H9 (cell line): ENCODE results near the gene KIZ. TPM values are rescaled to one million over a fixed set of nuclear protein-coding genes. Genes with fewer than 3 reads are reported as not detected.

Experiments used
- DNase-seq: peaks from one replicate; pipeline ENCODE4 v3.0.0-alpha.2; 2017
- H2AFZ ChIP-seq: one replicate; pipeline ENCODE4 v1.6.1; 2013; ENCODE audit warnings: mild to moderate bottlenecking, low read length, control low read depth, moderate library complexity
- H2AK5ac ChIP-seq: 2 replicates; pipeline ENCODE4 v1.6.1; 2013; ENCODE audit warnings: low read length, control low read depth, mixed read lengths; ENCODE audit not compliant: insufficient read length
- H2BK120ac ChIP-seq: one replicate; pipeline ENCODE4 v1.6.1; 2013; ENCODE audit warnings: low read depth, mild to moderate bottlenecking, low read length, control low read depth, inconsistent platforms; ENCODE audit not compliant: poor library complexity, severe bottlenecking
- H2BK12ac ChIP-seq: 2 replicates; pipeline ENCODE4 v1.6.1; 2013; ENCODE audit warnings: low read length, control low read depth, mixed read lengths, low read depth; ENCODE audit not compliant: insufficient read length
- H2BK15ac ChIP-seq: 2 replicates; pipeline ENCODE4 v1.6.1; 2013; ENCODE audit warnings: low read depth, low read length, control low read depth
- H2BK20ac ChIP-seq: one replicate; pipeline ENCODE4 v1.6.1; 2013; ENCODE audit warnings: low read depth, mild to moderate bottlenecking, low read length, control low read depth, inconsistent platforms; ENCODE audit not compliant: poor library complexity, severe bottlenecking
- H2BK5ac ChIP-seq: 2 replicates; pipeline ENCODE4 v1.6.1; 2013; ENCODE audit warnings: low read length, control low read depth, mixed read lengths; ENCODE audit not compliant: insufficient read length
- H3K14ac ChIP-seq: 2 replicates; pipeline ENCODE4 v1.6.1; 2013; ENCODE audit warnings: low read length, control low read depth; ENCODE audit not compliant: insufficient read depth
- H3K18ac ChIP-seq: 2 replicates; pipeline ENCODE4 v1.6.1; 2013; ENCODE audit warnings: low read depth, mild to moderate bottlenecking, mixed read lengths, low read length, control low read depth; ENCODE audit not compliant: insufficient read length
- H3K23ac ChIP-seq: 2 replicates; pipeline ENCODE4 v1.6.1; 2013; ENCODE audit warnings: low read length, control low read depth, mixed read lengths, low read depth; ENCODE audit not compliant: insufficient read length
- H3K23me2 ChIP-seq: 2 replicates; pipeline ENCODE4 v1.6.1; 2013; ENCODE audit warnings: low read depth, mild to moderate bottlenecking, mixed read lengths, low read length, control low read depth; ENCODE audit not compliant: insufficient read length, poor library complexity, severe bottlenecking
- H3K27ac ChIP-seq: 2 replicates; pipeline ENCODE4 v1.5.1; 2013; ENCODE audit warnings: low read length, control low read depth, mixed read lengths, low read depth; ENCODE audit not compliant: insufficient read length
- H3K27me3 ChIP-seq: 2 replicates; pipeline ENCODE4 v1.6.1; 2013; ENCODE audit warnings: low read length, control low read depth, inconsistent platforms; ENCODE audit not compliant: insufficient read depth
- H3K4ac ChIP-seq: 2 replicates; pipeline ENCODE4 v1.6.1; 2013; ENCODE audit warnings: low read depth, mild to moderate bottlenecking, control low read depth, inconsistent platforms, low read length, moderate library complexity
- H3K4me1 ChIP-seq: 2 replicates; pipeline ENCODE4 v1.6.1; 2013; ENCODE audit warnings: low read length, control low read depth, inconsistent platforms; ENCODE audit not compliant: insufficient read depth
- H3K4me2 ChIP-seq: 2 replicates; pipeline ENCODE4 v1.6.1; 2013; ENCODE audit warnings: low read length, control low read depth, mixed read lengths; ENCODE audit not compliant: insufficient read length, insufficient read depth
- H3K56ac ChIP-seq: 2 replicates; pipeline ENCODE4 v1.6.1; 2013; ENCODE audit warnings: low read depth, mild to moderate bottlenecking, mixed read lengths, low read length, control low read depth; ENCODE audit not compliant: insufficient read length
- H3K79me1 ChIP-seq: 2 replicates; pipeline ENCODE4 v1.6.1; 2013; ENCODE audit warnings: low read depth, mild to moderate bottlenecking, moderate library complexity, low read length, control low read depth, inconsistent platforms; ENCODE audit not compliant: insufficient read depth, poor library complexity, severe bottlenecking
- H3K79me2 ChIP-seq: 2 replicates; pipeline ENCODE4 v1.6.1; 2013; ENCODE audit warnings: low read length, control low read depth, inconsistent platforms; ENCODE audit not compliant: insufficient read depth
- H3K9ac ChIP-seq: 2 replicates; pipeline ENCODE4 v1.6.1; 2013; ENCODE audit warnings: low read length, control low read depth, mixed read lengths; ENCODE audit not compliant: insufficient read length; ENCODE audit errors: extremely low read depth
- H3K9me3 ChIP-seq: one replicate; pipeline ENCODE4 v1.6.1; 2013; ENCODE audit warnings: low read depth, low read length, inconsistent platforms; ENCODE audit not compliant: control insufficient read depth
- H3T11ph ChIP-seq: one replicate; pipeline ENCODE4 v1.6.1; 2013; ENCODE audit warnings: mild to moderate bottlenecking, low read length, control low read depth, inconsistent platforms
- H4K20me1 ChIP-seq: one replicate; pipeline ENCODE4 v1.6.1; 2013; ENCODE audit not compliant: control insufficient read depth, insufficient read length, insufficient read depth
- H4K5ac ChIP-seq: 2 replicates; pipeline ENCODE4 v1.6.1; 2013; ENCODE audit warnings: low read depth, mild to moderate bottlenecking, mixed read lengths, low read length, control low read depth; ENCODE audit not compliant: insufficient read length
- H4K8ac ChIP-seq: replicated peaks from 2 replicates; pipeline ENCODE4 v1.6.1; 2013; ENCODE audit warnings: low read length, control low read depth, mixed read lengths, low read depth; ENCODE audit not compliant: insufficient read length
- H4K91ac ChIP-seq: 2 replicates; pipeline ENCODE4 v1.6.1; 2013; ENCODE audit warnings: low read depth, mild to moderate bottlenecking, moderate library complexity, mixed read lengths, low read length, control low read depth; ENCODE audit not compliant: insufficient read length
- H3K27ac Mint-ChIP-seq, 3 experiments: 2 replicates in 2 of 3; 3 replicates in 1 of 3; pipeline ENCODE4 v1.8.0; 2020 to 2021; ENCODE audit warnings: mixed read lengths in 3 of 3, mild to moderate bottlenecking in 1 of 3, moderate library complexity in 1 of 3
- H3K27me3 Mint-ChIP-seq: 2 replicates; pipeline ENCODE4 v1.8.0; 2021; ENCODE audit warnings: low read depth, mild to moderate bottlenecking, moderate library complexity, mixed read lengths
- H3K36me3 Mint-ChIP-seq, 3 experiments: 2 replicates in 2 of 3; 3 replicates in 1 of 3; pipeline ENCODE4 v1.8.0; 2020 to 2021; ENCODE audit warnings: low read depth in 3 of 3, mixed read lengths in 3 of 3; ENCODE audit not compliant: insufficient read depth in 1 of 3
- H3K4me1 Mint-ChIP-seq, 2 experiments: 2 replicates each; pipeline ENCODE4 v1.8.0; 2020; ENCODE audit warnings: mixed read lengths in 2 of 2
- H3K4me3 Mint-ChIP-seq, 2 experiments: 2 replicates in 1 of 2; 3 replicates in 1 of 2; pipeline ENCODE4 v1.8.0; 2020 to 2021; ENCODE audit warnings: mild to moderate bottlenecking in 2 of 2, mixed read lengths in 2 of 2, moderate library complexity in 1 of 2
- H3K9me3 Mint-ChIP-seq, 2 experiments: 2 replicates in 1 of 2; 3 replicates in 1 of 2; pipeline ENCODE4 v1.8.0; 2020; ENCODE audit warnings: mild to moderate bottlenecking in 2 of 2, mixed read lengths in 2 of 2, moderate library complexity in 1 of 2
- WGBS: extraction: QIAGEN DNeasy Blood & Tissue Kit; methylation state at CpG from one replicate; pipeline ENCODE4 v1.1.7; 2013; ENCODE audit warnings: missing lambda C conversion rate, low lambda C conversion rate, mixed read lengths; ENCODE audit not compliant: insufficient read length; ENCODE audit errors: extremely low coverage; 5-methylcytosine and 5-hydroxymethylcytosine counted together
- total RNA-seq: library from RNA; stranded (reverse); gene quantifications from 2 replicates; pipeline ENCODE4 v1.2.1, GENCODE V29; 2021
- TF ChIP-seq, protein P1 (sequence below): fragments of 200-600 bp; sonication (generic); conservative IDR thresholded peaks from 3 replicates; pipeline ENCODE4 v1.8.0; 2021; ENCODE audit warnings: antibody characterized with exemption, mild to moderate bottlenecking

Gene KIZ
- total RNA-seq, 1 experiment from 2014 or later = 29.3 TPM

GRCh38 chr20:21278829-21279228 lies 152.9 kb downstream of the KIZ start:
- H3T11ph ChIP-seq = no peak overlapping the region
- H3K9me3 Mint-ChIP-seq = no peaks in the 10 kb centered on the region
- H3K4ac ChIP-seq = no peak overlapping the region
- no peak for DNase-seq
- WGBS = no CpG with 5 or more reads among the region's 2 CpGs
- H3K4me1 Mint-ChIP-seq = no peaks in the 10 kb centered on the region; a peak in 1 of 4 replicates
- no peak overlapping the region for H2BK5ac ChIP-seq
- H2AFZ ChIP-seq = no peak overlapping the region
- H3K4me1 ChIP-seq = no peaks in the 10 kb centered on the region
- no peak overlapping the region for H3K4me3 Mint-ChIP-seq
- H3K79me2 ChIP-seq = no peaks in the 10 kb centered on the region
- H2BK20ac ChIP-seq = no peak overlapping the region
- H4K91ac ChIP-seq = no peak overlapping the region
- no peaks in the 10 kb centered on the region for H3K27me3 ChIP-seq
- H3K9me3 ChIP-seq = no peaks in the 10 kb centered on the region
- no peaks in the 10 kb centered on the region for H4K20me1 ChIP-seq
- H2AK5ac ChIP-seq = no peak overlapping the region
- H3K23me2 ChIP-seq = no peaks in the 10 kb centered on the region
- no peak overlapping the region; a peak in 1 of 7 replicates for H3K27ac Mint-ChIP-seq
- H3K56ac ChIP-seq = no peak overlapping the region
- H4K5ac ChIP-seq = no peak overlapping the region
- no peak overlapping the region for H4K8ac ChIP-seq
- TF ChIP-seq, protein P1, sequence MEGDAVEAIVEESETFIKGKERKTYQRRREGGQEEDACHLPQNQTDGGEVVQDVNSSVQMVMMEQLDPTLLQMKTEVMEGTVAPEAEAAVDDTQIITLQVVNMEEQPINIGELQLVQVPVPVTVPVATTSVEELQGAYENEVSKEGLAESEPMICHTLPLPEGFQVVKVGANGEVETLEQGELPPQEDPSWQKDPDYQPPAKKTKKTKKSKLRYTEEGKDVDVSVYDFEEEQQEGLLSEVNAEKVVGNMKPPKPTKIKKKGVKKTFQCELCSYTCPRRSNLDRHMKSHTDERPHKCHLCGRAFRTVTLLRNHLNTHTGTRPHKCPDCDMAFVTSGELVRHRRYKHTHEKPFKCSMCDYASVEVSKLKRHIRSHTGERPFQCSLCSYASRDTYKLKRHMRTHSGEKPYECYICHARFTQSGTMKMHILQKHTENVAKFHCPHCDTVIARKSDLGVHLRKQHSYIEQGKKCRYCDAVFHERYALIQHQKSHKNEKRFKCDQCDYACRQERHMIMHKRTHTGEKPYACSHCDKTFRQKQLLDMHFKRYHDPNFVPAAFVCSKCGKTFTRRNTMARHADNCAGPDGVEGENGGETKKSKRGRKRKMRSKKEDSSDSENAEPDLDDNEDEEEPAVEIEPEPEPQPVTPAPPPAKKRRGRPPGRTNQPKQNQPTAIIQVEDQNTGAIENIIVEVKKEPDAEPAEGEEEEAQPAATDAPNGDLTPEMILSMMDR = no peak
- peaks cover 8% of the 10 kb centered on the region for H3K27me3 Mint-ChIP-seq
- no peak overlapping the region for H3K18ac ChIP-seq
- no peak overlapping the region for H3K4me2 ChIP-seq
- no peak overlapping the region for H3K14ac ChIP-seq
- H2BK15ac ChIP-seq = no peak overlapping the region
- H3K23ac ChIP-seq = no peak overlapping the region
- H2BK120ac ChIP-seq = no peak overlapping the region
- no peaks in the 10 kb centered on the region for H3K79me1 ChIP-seq
- no peak overlapping the region for H3K27ac ChIP-seq
- no peak overlapping the region for H2BK12ac ChIP-seq
- H3K9ac ChIP-seq = no peak overlapping the region
- H3K36me3 Mint-ChIP-seq = no peaks in the 10 kb centered on the region; a peak in 1 of 7 replicates
